WTC11 (cell line): ENCODE results near the gene PPM1M. TPM values are rescaled to one million over a fixed set of nuclear protein-coding genes. Genes with fewer than 3 reads are reported as not detected.

Source experiments
- ATAC-seq: fragments of 200-7000 bp; cut with Tn5 transposase; 2 replicates; pipeline ENCODE4 v1.10.0; 2021; ENCODE audit warnings: mild to moderate bottlenecking, moderate library complexity
- CTCF ChIA-PET: fragments of 300-600 bp; sonication (Branson Sonifier 250); formaldehyde crosslinking; loops from one replicate; lab custom pipeline; 2021; ENCODE audit warnings: antibody characterized with exemption; lab: Charles Lee
- POLR2A ChIA-PET: fragments of 350-600 bp; sonication (Branson Sonifier 250); formaldehyde crosslinking; loops from one replicate; lab custom pipeline; 2021; ENCODE audit warnings: antibody characterized with exemption; lab: Charles Lee
- DNase-seq: peaks from one replicate; pipeline ENCODE4 v3.0.0; 2021; ENCODE audit warnings: low spot score
- H3K27ac Mint-ChIP-seq: 2 replicates; pipeline ENCODE4 v1.8.0; 2021; ENCODE audit warnings: mixed read lengths
- H3K27me3 Mint-ChIP-seq: 2 replicates; pipeline ENCODE4 v1.8.0; 2021; ENCODE audit warnings: low read depth, mild to moderate bottlenecking, moderate library complexity, mixed read lengths
- H3K36me3 Mint-ChIP-seq: 2 replicates; pipeline ENCODE4 v1.8.0; 2021; ENCODE audit warnings: mixed read lengths
- H3K4me1 Mint-ChIP-seq: 2 replicates; pipeline ENCODE4 v1.8.0; 2022; ENCODE audit warnings: mixed read lengths
- H3K4me3 Mint-ChIP-seq: 2 replicates; pipeline ENCODE4 v1.8.0; 2021; ENCODE audit warnings: mild to moderate bottlenecking, moderate library complexity, mixed read lengths
- H3K9me3 Mint-ChIP-seq: 2 replicates; pipeline ENCODE4 v1.8.0; 2021; ENCODE audit warnings: mixed read lengths
- ATF1 ChIP-seq: sonication (generic); formaldehyde crosslinking; IDR thresholded peaks from 2 replicates; pipeline ENCODE4 v1.8.1; 2023; ENCODE audit warnings: mild to moderate bottlenecking, moderate library complexity, missing genetic modification reagents
- ELF4 ChIP-seq: sonication (generic); formaldehyde crosslinking; IDR thresholded peaks from 2 replicates; pipeline ENCODE4 v1.8.1; 2022; ENCODE audit warnings: low read depth, mild to moderate bottlenecking, moderate library complexity, missing genetic modification reagents
- EMX1 ChIP-seq: fragments of 250-450 bp; sonication (Bioruptor Pico); IDR thresholded peaks from 2 replicates; pipeline ENCODE4 v1.8.0; 2021; ENCODE audit warnings: mild to moderate bottlenecking
- FOXK1 ChIP-seq: sonication (generic); formaldehyde crosslinking; IDR thresholded peaks from 2 replicates; pipeline ENCODE4 v1.8.0; 2022; ENCODE audit warnings: mild to moderate bottlenecking, moderate library complexity, missing genetic modification reagents
- FOXP1 ChIP-seq: sonication (generic); formaldehyde crosslinking; IDR thresholded peaks from 2 replicates; pipeline ENCODE4 v1.8.0; 2022; ENCODE audit warnings: missing genetic modification reagents, mild to moderate bottlenecking, moderate library complexity, borderline replicate concordance
- HMGA2 ChIP-seq: fragments of 250-450 bp; sonication (Bioruptor Pico); IDR thresholded peaks from 2 replicates; pipeline ENCODE4 v1.4.0; 2021; ENCODE audit warnings: mild to moderate bottlenecking, moderate library complexity
- KAT7 ChIP-seq: sonication (generic); formaldehyde crosslinking; IDR thresholded peaks from 2 replicates; pipeline ENCODE4 v1.8.1; 2023; ENCODE audit warnings: missing genetic modification reagents, mild to moderate bottlenecking, borderline replicate concordance
- NR1H2 ChIP-seq: sonication (generic); formaldehyde crosslinking; IDR thresholded peaks from 2 replicates; pipeline ENCODE4 v1.9.0; 2021; ENCODE audit warnings: mild to moderate bottlenecking, moderate library complexity, missing genetic modification reagents
- PRRX2 ChIP-seq: fragments of 250-450 bp; sonication (Bioruptor Pico); IDR thresholded peaks from 2 replicates; pipeline ENCODE4 v1.8.0; 2021; ENCODE audit warnings: mild to moderate bottlenecking
- RELA ChIP-seq: sonication (generic); formaldehyde crosslinking; IDR thresholded peaks from 2 replicates; pipeline ENCODE4 v1.8.1; 2022; ENCODE audit warnings: missing genetic modification reagents, mild to moderate bottlenecking, borderline replicate concordance
- SMAD3 ChIP-seq: sonication (generic); formaldehyde crosslinking; IDR thresholded peaks from 2 replicates; pipeline ENCODE4 v1.8.0; 2022; ENCODE audit warnings: missing genetic modification reagents, mild to moderate bottlenecking, borderline replicate concordance
- TEAD1 ChIP-seq: sonication (generic); formaldehyde crosslinking; IDR thresholded peaks from 2 replicates; pipeline ENCODE4 v1.8.0; 2022; ENCODE audit warnings: mild to moderate bottlenecking, missing genetic modification reagents
- TP53 ChIP-seq: sonication (generic); formaldehyde crosslinking; IDR thresholded peaks from 2 replicates; pipeline ENCODE4 v1.8.1; 2023; ENCODE audit warnings: mild to moderate bottlenecking, missing genetic modification reagents
- ZNF219 ChIP-seq: sonication (generic); formaldehyde crosslinking; IDR thresholded peaks from 2 replicates; pipeline ENCODE4 v1.8.0; 2023; ENCODE audit warnings: missing genetic modification reagents, mild to moderate bottlenecking, borderline replicate concordance
- ZNF317 ChIP-seq: sonication (generic); formaldehyde crosslinking; IDR thresholded peaks from 2 replicates; pipeline ENCODE4 v1.8.1; 2023; ENCODE audit warnings: low read depth, mild to moderate bottlenecking, moderate library complexity, missing genetic modification reagents, borderline replicate concordance
- ZNF671 ChIP-seq: fragments of 250-450 bp; sonication (Bioruptor Pico); IDR thresholded peaks from 2 replicates; pipeline ENCODE4 v1.8.0; 2021; ENCODE audit warnings: mild to moderate bottlenecking
- total RNA-seq: library from RNA; stranded (reverse); gene quantifications from 3 replicates; pipeline ENCODE4 v1.2.3, GENCODE V29; 2021
- TF ChIP-seq, protein P1 (sequence below): sonication (generic); formaldehyde crosslinking; IDR thresholded peaks from 2 replicates; pipeline ENCODE4 v1.8.0; 2022; ENCODE audit warnings: mild to moderate bottlenecking, missing genetic modification reagents
- TF ChIP-seq, protein P2 (sequence below): sonication (generic); formaldehyde crosslinking; conservative IDR thresholded peaks from 2 replicates; pipeline ENCODE4 v1.8.1; 2022; ENCODE audit warnings: mild to moderate bottlenecking, missing genetic modification reagents
- TF ChIP-seq, protein P3 (sequence below): sonication (generic); formaldehyde crosslinking; IDR thresholded peaks from 2 replicates; pipeline ENCODE4 v1.8.1; 2023; ENCODE audit warnings: mild to moderate bottlenecking, moderate library complexity, missing genetic modification reagents
- TF ChIP-seq, protein P4 (sequence below): sonication (generic); formaldehyde crosslinking; IDR thresholded peaks from 2 replicates; pipeline ENCODE4 v1.8.1; 2023; ENCODE audit warnings: mild to moderate bottlenecking, missing genetic modification reagents
- TF ChIP-seq, protein P5 (sequence below): fragments of 250-450 bp; sonication (Bioruptor Pico); IDR thresholded peaks from 2 replicates; pipeline ENCODE4 v1.9.0; 2021; ENCODE audit warnings: mild to moderate bottlenecking, borderline replicate concordance
- TF ChIP-seq, protein P6 (sequence below): fragments of 250-450 bp; sonication (Bioruptor Pico); IDR thresholded peaks from 2 replicates; pipeline ENCODE4 v1.9.0; 2021; ENCODE audit warnings: mild to moderate bottlenecking

The PPM1M gene
- total RNA-seq, 1 experiment from 2014 or later, result 7.0 TPM

DNA sequence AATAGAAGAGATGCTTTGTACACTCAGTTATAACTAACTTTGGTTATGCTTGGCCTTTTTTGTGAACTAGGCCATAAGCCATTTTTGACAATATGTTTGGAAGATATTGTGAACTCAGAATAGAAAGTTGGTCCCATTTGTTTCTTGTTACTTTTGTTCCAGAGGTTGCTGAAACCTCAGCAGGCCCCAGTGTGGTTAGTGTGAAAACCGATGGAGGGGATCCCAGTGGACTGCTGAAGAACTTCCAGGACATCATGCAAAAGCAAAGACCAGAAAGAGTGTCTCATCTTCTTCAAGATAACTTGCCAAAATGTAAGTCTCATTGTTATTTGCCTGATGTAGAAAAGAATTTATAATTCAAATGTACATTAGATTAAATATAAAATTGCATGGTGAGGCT lies 41.9 kb upstream of the PPM1M start:
- no peak for DNase-seq
- POLR2A ChIA-PET, result no interaction called here
- peaks cover 6% of the 10 kb centered on the region for H3K4me1 Mint-ChIP-seq
- ATAC-seq, result no peak
- H3K9me3 Mint-ChIP-seq, result no peaks in the 10 kb centered on the region
- H3K4me3 Mint-ChIP-seq, result no peak overlapping the region
- H3K27ac Mint-ChIP-seq, result no peak overlapping the region
- H3K27me3 Mint-ChIP-seq, result no peaks in the 10 kb centered on the region
- TF ChIP-seq RELA (CRISPR knock-in tag) (no peak), ZNF671 (no peak)
- TF ChIP-seq, protein P1, sequence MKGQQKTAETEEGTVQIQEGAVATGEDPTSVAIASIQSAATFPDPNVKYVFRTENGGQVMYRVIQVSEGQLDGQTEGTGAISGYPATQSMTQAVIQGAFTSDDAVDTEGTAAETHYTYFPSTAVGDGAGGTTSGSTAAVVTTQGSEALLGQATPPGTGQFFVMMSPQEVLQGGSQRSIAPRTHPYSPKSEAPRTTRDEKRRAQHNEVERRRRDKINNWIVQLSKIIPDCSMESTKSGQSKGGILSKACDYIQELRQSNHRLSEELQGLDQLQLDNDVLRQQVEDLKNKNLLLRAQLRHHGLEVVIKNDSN (CRISPR knock-in tag), result no peak
- CTCF ChIA-PET, result no interaction called here
- H3K36me3 Mint-ChIP-seq, result peaks cover 78% of the 10 kb centered on the region

DNA sequence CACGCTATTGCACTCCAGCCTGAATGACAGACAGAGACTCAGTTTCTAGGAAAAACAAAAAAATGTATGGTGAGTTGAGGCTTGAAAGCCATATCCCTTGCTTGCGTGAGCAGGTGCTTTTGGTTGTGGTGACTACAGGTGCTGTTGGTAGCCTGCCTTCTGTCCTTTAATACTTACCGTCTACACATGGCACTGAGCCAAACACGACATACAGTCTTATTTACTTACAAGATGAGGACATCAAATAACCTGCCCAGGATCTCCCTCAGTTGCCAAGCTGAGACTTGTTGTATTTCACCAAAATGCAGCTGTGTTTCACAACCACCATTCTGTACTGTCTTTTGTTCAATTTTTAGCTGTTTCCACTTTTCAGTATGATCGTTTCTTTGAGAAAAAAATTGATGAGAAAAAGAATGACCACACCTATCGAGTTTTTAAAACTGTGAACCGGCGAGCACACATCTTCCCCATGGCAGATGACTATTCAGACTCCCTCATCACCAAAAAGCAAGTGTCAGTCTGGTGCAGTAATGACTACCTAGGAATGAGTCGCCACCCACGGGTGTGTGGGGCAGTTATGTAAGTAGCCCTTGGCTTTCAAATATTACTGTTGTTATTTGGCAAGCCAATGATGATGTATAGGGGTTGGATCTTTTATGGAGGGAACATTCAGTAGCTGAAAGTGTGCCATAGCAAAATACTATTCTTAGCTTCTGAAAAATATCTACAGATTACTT lies 41.1 kb upstream of the PPM1M start:
- DNase-seq (no peak), ATAC-seq (no peak)
- TF ChIP-seq, protein P2, sequence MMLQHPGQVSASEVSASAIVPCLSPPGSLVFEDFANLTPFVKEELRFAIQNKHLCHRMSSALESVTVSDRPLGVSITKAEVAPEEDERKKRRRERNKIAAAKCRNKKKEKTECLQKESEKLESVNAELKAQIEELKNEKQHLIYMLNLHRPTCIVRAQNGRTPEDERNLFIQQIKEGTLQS, result no peak
- TF ChIP-seq, protein P3, sequence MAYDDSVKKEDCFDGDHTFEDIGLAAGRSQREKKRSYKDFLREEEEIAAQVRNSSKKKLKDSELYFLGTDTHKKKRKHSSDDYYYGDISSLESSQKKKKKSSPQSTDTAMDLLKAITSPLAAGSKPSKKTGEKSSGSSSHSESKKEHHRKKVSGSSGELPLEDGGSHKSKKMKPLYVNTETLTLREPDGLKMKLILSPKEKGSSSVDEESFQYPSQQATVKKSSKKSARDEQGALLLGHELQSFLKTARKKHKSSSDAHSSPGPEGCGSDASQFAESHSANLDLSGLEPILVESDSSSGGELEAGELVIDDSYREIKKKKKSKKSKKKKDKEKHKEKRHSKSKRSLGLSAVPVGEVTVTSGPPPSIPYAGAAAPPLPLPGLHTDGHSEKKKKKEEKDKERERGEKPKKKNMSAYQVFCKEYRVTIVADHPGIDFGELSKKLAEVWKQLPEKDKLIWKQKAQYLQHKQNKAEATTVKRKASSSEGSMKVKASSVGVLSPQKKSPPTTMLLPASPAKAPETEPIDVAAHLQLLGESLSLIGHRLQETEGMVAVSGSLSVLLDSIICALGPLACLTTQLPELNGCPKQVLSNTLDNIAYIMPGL (CRISPR knock-in tag), result no peak
- TF ChIP-seq FOXK1 (CRISPR knock-in tag), result no peak
- no peak for TF ChIP-seq ZNF219 (CRISPR knock-in tag)
- TF ChIP-seq, protein P1 (CRISPR knock-in tag), result no peak
- no peak for TF ChIP-seq SMAD3 (CRISPR knock-in tag)
- TF ChIP-seq, protein P4, sequence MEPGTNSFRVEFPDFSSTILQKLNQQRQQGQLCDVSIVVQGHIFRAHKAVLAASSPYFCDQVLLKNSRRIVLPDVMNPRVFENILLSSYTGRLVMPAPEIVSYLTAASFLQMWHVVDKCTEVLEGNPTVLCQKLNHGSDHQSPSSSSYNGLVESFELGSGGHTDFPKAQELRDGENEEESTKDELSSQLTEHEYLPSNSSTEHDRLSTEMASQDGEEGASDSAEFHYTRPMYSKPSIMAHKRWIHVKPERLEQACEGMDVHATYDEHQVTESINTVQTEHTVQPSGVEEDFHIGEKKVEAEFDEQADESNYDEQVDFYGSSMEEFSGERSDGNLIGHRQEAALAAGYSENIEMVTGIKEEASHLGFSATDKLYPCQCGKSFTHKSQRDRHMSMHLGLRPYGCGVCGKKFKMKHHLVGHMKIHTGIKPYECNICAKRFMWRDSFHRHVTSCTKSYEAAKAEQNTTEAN (CRISPR knock-in tag), result no peak
- no peak for TF ChIP-seq ATF1
- TF ChIP-seq EMX1 (CRISPR knock-in tag), result no peak
- TF ChIP-seq ELF4, result no peak
- no peak for TF ChIP-seq HMGA2 (CRISPR knock-in tag)
- TF ChIP-seq TP53 (CRISPR knock-in tag), result no peak
- no peaks in the 10 kb centered on the region for H3K9me3 Mint-ChIP-seq
- POLR2A ChIA-PET, result no interaction called here
- no peaks in the 10 kb centered on the region for H3K4me1 Mint-ChIP-seq
- no peaks in the 10 kb centered on the region for H3K27me3 Mint-ChIP-seq
- no peak overlapping the region for H3K27ac Mint-ChIP-seq
- H3K36me3 Mint-ChIP-seq, result peaks cover 84% of the 10 kb centered on the region
- CTCF ChIA-PET, result interaction anchor here (1.1 kb wide), 1 partner anchor 16 kb away, joined by 3 read pairs; no protein-coding TSS in a partner anchor
- H3K4me3 Mint-ChIP-seq, result no peak overlapping the region

DNA sequence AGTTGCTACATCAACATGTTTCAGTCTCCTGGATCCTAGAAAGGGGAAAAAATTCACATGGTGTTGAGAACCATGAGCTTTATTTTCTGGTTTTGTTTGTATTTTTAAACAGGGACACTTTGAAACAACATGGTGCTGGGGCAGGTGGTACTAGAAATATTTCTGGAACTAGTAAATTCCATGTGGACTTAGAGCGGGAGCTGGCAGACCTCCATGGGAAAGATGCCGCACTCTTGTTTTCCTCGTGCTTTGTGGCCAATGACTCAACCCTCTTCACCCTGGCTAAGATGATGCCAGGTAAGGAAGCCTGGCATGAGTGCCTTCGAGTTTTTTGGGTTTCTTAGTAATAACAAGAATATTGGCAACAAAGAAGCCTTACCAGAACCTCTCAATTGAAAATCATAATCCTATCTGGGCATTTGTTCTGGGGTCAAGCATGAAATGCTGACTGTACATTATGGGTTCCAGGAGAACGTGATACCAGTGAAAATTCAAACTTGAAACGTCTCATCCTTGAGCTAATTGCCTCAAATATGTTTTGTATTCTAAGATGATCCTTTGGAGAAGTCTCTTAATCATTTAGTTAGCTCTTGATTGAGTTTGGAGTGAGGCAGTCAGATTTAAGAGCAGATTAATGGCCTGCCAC lies 39.7 kb upstream of the PPM1M start:
- TF ChIP-seq FOXP1 (CRISPR knock-in tag), result no peak
- TF ChIP-seq KAT7 (CRISPR knock-in tag), result no peak
- no peak for TF ChIP-seq ZNF317
- TF ChIP-seq, protein P5, sequence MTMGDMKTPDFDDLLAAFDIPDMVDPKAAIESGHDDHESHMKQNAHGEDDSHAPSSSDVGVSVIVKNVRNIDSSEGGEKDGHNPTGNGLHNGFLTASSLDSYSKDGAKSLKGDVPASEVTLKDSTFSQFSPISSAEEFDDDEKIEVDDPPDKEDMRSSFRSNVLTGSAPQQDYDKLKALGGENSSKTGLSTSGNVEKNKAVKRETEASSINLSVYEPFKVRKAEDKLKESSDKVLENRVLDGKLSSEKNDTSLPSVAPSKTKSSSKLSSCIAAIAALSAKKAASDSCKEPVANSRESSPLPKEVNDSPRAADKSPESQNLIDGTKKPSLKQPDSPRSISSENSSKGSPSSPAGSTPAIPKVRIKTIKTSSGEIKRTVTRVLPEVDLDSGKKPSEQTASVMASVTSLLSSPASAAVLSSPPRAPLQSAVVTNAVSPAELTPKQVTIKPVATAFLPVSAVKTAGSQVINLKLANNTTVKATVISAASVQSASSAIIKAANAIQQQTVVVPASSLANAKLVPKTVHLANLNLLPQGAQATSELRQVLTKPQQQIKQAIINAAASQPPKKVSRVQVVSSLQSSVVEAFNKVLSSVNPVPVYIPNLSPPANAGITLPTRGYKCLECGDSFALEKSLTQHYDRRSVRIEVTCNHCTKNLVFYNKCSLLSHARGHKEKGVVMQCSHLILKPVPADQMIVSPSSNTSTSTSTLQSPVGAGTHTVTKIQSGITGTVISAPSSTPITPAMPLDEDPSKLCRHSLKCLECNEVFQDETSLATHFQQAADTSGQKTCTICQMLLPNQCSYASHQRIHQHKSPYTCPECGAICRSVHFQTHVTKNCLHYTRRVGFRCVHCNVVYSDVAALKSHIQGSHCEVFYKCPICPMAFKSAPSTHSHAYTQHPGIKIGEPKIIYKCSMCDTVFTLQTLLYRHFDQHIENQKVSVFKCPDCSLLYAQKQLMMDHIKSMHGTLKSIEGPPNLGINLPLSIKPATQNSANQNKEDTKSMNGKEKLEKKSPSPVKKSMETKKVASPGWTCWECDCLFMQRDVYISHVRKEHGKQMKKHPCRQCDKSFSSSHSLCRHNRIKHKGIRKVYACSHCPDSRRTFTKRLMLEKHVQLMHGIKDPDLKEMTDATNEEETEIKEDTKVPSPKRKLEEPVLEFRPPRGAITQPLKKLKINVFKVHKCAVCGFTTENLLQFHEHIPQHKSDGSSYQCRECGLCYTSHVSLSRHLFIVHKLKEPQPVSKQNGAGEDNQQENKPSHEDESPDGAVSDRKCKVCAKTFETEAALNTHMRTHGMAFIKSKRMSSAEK, result no peak
- TF ChIP-seq TEAD1, result no peak
- TF ChIP-seq, protein P6, sequence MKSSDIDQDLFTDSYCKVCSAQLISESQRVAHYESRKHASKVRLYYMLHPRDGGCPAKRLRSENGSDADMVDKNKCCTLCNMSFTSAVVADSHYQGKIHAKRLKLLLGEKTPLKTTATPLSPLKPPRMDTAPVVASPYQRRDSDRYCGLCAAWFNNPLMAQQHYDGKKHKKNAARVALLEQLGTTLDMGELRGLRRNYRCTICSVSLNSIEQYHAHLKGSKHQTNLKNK (CRISPR knock-in tag), result no peak
- TF ChIP-seq NR1H2 (CRISPR knock-in tag), result no peak
- no peak for TF ChIP-seq TP53 (CRISPR knock-in tag)
- no peak for TF ChIP-seq PRRX2 (CRISPR knock-in tag)
- Mint-ChIP-seq H3K4me1 (no peaks in the 10 kb centered on the region), H3K27me3 (no peaks in the 10 kb centered on the region), H3K36me3 (peaks cover 92% of the 10 kb centered on the region), H3K4me3 (no peak overlapping the region), H3K9me3 (no peaks in the 10 kb centered on the region), H3K27ac (no peak overlapping the region)
- POLR2A ChIA-PET, result interaction anchor here (0.6 kb wide), 1 partner anchor 49 kb away, joined by 3 read pairs; no protein-coding TSS in a partner anchor
- ATAC-seq, result no peak
- CTCF ChIA-PET, result interaction anchor here (1.1 kb wide), 1 partner anchor 15 kb away, joined by 3 read pairs; no protein-coding TSS in a partner anchor
- DNase-seq, result no peak
